Right renal cortex interstitium (tissue), 3 donors: ENCODE results near the gene MYOZ3. TPM values are rescaled to one million over a fixed set of nuclear protein-coding genes. Genes with fewer than 3 reads are reported as not detected.

Experiments used
- DNase-seq, 3 donors: peaks; one replicate each; pipeline ENCODE4 v3.0.0-alpha.2; 2013; ENCODE audit warnings: low read depth in 3 of 3, low spot score in 2 of 3
- polyA plus RNA-seq, 3 donors: library from polyadenylated mRNA; unstranded; fragments of 120-200 nt; gene quantifications; one replicate each; pipeline ENCODE4 v1.2.1, GENCODE V29; 2013; ENCODE audit not compliant: insufficient read length in 3 of 3

Gene MYOZ3
- polyA plus RNA-seq, 3 donors, result 5.7 to 6.2 (median 5.8) TPM

DNA sequence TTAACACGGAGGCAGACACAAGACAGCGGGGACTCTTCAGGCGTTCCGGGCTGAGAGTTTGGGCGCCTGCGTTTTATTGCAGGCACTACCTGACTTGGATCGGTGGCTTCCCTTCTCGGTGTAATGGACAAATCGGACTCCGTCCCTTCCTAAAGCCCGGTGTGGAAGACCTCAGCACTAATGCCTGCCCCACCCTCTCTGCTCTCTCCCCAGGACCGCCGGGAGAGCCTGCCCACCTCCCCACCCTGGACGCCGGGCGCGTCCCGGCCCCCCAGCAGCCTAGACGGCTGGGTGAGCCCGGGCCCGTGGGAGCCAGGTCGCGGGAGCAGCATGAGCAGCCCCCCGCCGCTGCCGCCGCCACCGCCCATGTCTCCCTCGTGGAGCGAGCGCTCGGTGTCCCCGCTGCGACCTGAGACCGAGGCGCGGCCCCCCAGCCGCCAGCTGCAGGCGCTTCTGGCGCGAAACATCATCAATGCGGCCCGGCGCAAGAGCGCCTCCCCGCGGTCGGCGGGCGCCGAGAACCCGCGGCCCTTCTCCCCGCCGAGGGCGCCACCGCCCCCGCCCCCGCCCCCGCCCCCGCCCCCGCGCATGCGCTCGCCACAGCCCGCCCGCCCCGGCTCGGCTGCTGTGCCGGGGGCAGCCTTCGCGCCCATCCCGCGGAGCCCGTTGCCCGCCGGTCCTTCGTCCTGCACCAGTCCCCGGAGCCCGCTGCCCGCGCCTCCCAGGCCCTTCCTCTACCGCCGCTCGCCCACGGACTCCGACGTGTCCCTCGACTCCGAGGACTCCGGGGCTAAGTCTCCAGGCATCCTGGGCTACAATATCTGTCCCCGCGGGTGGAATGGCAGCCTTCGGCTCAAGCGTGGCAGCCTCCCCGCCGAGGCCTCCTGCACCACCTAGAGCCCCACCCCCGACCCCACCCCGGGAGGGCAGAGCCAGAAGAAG is 4.6 kb upstream of the MYOZ3 start:
- no peak for DNase-seq

- no peak for DNase-seq
Observed at GRCh38 chr5:150658121-150658520, 2.9 kb upstream of the MYOZ3 start.

DNA sequence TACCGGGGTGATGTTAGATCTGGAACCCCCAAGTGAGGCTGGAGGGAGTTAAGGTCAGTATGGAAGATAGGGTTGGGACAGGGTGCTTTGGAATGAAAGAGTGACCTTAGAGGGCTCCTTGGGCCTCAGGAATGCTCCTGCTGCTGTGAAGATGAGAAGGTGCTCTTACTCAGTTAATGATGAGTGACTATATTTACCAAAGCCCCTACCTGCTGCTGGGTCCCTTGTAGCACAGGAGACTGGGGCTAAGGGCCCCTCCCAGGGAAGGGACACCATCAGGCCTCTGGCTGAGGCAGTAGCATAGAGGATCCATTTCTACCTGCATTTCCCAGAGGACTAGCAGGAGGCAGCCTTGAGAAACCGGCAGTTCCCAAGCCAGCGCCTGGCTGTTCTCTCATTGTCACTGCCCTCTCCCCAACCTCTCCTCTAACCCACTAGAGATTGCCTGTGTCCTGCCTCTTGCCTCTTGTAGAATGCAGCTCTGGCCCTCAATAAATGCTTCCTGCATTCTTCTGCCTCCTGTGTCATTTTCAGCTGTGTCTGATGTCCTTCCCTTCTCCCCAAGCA is 2.3 kb upstream of the MYOZ3 start:
- no peak for DNase-seq

- DNase-seq, result no peak
Observed at GRCh38 chr5:150659360-150660107, 1.5 kb upstream of the MYOZ3 start.

DNA sequence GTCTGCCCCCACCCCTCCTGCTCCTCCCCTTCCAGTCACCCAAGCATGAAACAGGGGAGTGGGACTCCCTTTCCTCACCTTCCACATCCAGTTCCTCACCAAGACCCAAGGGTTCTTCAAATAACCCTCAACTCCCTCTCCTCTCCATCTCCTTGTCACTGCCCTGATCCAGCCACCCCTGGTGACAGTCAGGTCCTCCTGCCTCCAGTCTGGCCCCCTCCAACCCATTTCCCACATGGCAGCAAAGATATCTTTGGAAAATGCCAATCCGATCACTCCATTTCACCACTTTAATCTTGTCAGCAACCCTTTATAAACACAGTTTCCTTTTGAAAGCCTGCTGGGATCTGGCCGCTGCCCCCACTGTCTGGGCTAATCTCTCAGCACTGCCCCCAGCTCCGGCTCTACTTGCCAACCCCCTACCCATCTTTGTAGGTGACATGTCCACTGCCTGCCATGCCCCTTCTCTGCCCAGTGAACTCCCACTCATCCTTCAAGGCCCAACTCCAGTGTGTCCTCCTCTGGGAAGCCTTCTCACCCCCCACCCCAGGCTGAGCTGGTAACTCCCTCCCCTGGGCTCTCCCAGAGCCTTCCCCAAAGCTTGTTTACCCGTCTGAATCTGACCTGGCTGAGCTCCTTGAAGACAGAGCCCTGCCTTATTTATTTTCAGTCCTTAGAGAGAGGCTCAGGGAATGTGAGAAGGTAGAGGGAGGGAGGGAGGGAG is 781 bp upstream of the MYOZ3 start:
- no peak for DNase-seq

GRCh38 chr5:150661821-150662596 is 958 bp downstream of the MYOZ3 start:
- DNase-seq, result no peak

- no peak for DNase-seq
Observed at GRCh38 chr5:150662731-150663516, 1.9 kb downstream of the MYOZ3 start.

- no peak for DNase-seq
Observed at GRCh38 chr5:150663936-150664335, 2.9 kb downstream of the MYOZ3 start.

- no peak for DNase-seq
Observed at GRCh38 chr5:150665044-150665443, 4.0 kb downstream of the MYOZ3 start.

DNA sequence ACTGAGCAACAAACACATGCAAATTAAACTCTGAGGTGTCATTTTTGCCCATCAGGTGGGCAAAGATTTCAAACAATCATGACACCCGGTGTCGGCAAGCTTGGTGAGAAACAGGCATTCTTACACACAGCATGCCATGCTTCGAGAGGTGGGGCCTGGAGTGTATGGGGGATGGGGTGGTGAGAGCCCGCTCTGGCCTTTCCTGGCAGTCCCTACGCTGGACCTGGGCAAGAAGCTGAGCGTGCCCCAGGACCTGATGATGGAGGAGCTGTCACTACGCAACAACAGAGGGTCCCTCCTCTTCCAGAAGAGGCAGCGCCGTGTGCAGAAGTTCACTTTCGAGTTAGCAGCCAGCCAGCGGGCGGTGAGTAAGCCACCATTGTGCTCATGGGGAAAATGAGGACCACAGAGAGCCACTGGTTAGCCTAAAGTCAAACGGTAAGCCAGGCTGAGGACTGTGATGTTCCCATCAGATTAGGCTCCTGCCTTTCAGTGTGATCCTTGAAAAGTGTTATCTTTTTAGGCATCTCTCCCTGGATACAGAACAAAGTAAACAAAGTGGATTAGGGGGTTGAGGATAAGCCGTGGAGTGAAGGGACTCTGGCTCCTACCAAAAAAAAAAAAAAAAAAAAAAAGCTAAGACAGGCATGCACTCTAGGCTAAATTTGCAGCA is 9.4 kb downstream of the MYOZ3 start:
- DNase-seq, result no peak

GRCh38 chr5:150670948-150671310 is 9.9 kb downstream of the MYOZ3 start:
- no peak for DNase-seq

DNA sequence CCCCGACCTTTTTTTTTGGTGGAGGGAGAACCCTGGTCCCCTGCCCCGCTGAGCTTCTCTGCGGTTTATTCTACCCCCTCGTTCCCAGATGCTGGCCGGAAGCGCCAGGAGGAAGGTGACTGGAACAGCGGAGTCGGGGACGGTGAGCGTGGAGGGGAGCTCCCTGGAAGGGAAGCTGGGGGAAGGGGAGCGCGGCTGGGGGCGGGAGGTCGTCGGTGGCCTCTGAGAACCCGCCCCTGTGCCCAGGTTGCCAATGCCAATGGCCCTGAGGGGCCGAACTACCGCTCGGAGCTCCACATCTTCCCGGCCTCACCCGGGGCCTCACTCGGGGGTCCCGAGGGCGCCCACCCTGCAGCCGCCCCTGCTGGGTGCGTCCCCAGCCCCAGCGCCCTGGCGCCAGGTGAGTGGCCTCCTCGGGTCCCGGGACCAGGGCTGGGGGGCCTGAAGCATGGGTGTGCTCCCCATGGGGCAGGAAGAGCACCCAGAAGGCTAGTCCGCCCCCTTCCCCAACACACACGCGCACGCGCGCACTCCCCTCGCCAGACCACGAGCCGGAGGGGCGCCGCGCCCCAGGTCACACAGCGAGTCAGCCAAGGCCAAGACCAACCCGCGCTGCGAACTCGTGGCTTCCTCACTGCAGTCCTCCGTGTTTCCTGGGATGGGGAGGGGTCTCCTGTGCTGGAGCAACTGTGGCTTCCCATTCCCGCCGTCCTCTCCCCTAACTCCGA is 10.6 kb downstream of the MYOZ3 start:
- DNase-seq, result no peak

- no peak for DNase-seq
Observed at GRCh38 chr5:150672237-150672883, 11.3 kb downstream of the MYOZ3 start.

- DNase-seq, result no peak
Observed at GRCh38 chr5:150672884-150673275, 11.8 kb downstream of the MYOZ3 start.

GRCh38 chr5:150674341-150674821 is 13.3 kb downstream of the MYOZ3 start:
- DNase-seq, result no peak

- DNase-seq, result no peak
Observed at GRCh38 chr5:150675069-150675468, 14.0 kb downstream of the MYOZ3 start.

GRCh38 chr5:150676578-150676977 is 15.5 kb downstream of the MYOZ3 start:
- DNase-seq, result no peak
